Measurements from ENCODE around the gene SLC13A3. TPM values are rescaled to one million over a fixed set of nuclear protein-coding genes. Genes with fewer than 3 reads are reported as not detected.

Gene SLC13A3
- total and polyA plus RNA-seq, 2 of the 4 experiments (the other 2 are of a cell fraction) = 2.5 to 4.2 TPM

DNA sequence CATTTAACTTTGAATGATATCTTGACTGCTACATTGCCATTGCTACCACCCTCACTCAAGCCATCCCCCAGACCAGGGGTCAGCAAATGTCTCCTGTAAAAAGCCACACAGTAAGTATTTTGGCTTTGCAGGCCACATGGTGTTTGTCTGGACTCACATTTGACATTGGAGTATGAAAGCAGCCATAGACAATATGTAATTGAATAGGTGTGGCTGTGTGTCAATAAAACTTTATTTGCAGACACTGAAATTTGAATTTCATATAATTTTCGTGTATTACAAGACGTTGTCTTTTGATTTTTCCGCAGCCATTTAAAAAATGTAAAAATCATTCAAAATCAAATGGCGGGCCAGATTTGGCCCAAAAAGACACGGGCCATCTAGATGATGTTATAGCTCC is 64.5 kb downstream of the SLC13A3 start:
- WGBS, 2 experiments (ENCODE audit: extremely low coverage in 2 of 2, insufficient read length in 1 of 2) = 87% methylated on average over 3 of the region's 5 CpGs; no CpG with 5 or more reads in 1 of the 2 experiments

More for the DNA sequence above, 64.5 kb downstream of the SLC13A3 start:
- TF ChIP-seq, protein P1, sequence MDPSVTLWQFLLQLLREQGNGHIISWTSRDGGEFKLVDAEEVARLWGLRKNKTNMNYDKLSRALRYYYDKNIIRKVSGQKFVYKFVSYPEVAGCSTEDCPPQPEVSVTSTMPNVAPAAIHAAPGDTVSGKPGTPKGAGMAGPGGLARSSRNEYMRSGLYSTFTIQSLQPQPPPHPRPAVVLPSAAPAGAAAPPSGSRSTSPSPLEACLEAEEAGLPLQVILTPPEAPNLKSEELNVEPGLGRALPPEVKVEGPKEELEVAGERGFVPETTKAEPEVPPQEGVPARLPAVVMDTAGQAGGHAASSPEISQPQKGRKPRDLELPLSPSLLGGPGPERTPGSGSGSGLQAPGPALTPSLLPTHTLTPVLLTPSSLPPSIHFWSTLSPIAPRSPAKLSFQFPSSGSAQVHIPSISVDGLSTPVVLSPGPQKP (IDR thresholded peaks at IDR 0.05; ENCODE audit: borderline replicate concordance, low read depth, low read length) = no peak
- no peak for TF ChIP-seq MAFK (IDR thresholded peaks at IDR 0.05; ENCODE audit: low read depth, low read length)
- TF ChIP-seq SMC3 (IDR thresholded peaks at IDR 0.05; ENCODE audit: low read depth, low read length) = no peak
- no peak for TF ChIP-seq RFX5 (IDR thresholded peaks at IDR 0.05; ENCODE audit: low read depth, low read length)
- TF ChIP-seq, protein P2, sequence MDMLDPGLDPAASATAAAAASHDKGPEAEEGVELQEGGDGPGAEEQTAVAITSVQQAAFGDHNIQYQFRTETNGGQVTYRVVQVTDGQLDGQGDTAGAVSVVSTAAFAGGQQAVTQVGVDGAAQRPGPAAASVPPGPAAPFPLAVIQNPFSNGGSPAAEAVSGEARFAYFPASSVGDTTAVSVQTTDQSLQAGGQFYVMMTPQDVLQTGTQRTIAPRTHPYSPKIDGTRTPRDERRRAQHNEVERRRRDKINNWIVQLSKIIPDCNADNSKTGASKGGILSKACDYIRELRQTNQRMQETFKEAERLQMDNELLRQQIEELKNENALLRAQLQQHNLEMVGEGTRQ (IDR thresholded peaks at IDR 0.05; ENCODE audit: low read depth, low read length) = no peak
- no peak for TF ChIP-seq FOS (IDR thresholded peaks at IDR 0.05; ENCODE audit: low read depth, low read length)
- no peak for TF ChIP-seq RCOR1 (IDR thresholded peaks at IDR 0.05; ENCODE audit: insufficient replicate concordance, low read length)
- TF ChIP-seq RAD21 (IDR thresholded peaks at IDR 0.05; ENCODE audit: low read length) = no peak
- no peak for TF ChIP-seq BHLHE40 (IDR thresholded peaks at IDR 0.05; ENCODE audit: low read depth, low read length)
- TF ChIP-seq MAZ (IDR thresholded peaks at IDR 0.05; ENCODE audit: borderline replicate concordance, low read depth, low read length) = no peak
- TF ChIP-seq CHD1 (IDR thresholded peaks at IDR 0.05; ENCODE audit: low read depth, low read length) = no peak
- TF ChIP-seq POLR2A (IDR thresholded peaks at IDR 0.05; ENCODE audit: low read depth, low read length) = no peak
- dilution Hi-C loops (cut with HindIII; ENCODE audit: low sequenced_read_pairs, unreplicated experiment) = no loop called here
- Histone ChIP-seq H2BK20ac (ENCODE audit: low read depth, low read length) (no peak overlapping the region), H3K27me3 (ENCODE audit: control insufficient read depth, insufficient read depth, low read length) (no peaks in the 10 kb centered on the region), H4K8ac (ENCODE audit: low read depth in 2 of 2, low read length in 2 of 2) (no peak overlapping the region), H3K27ac (ENCODE audit: insufficient read depth, low read length) (no peak overlapping the region), H3K4me1 (ENCODE audit: control insufficient read depth, insufficient read depth, low read length) (no peaks in the 10 kb centered on the region), H4K91ac (ENCODE audit: insufficient read depth, low read depth, low read length) (no peak overlapping the region), H2BK5ac (ENCODE audit: low read depth, low read length, poor library complexity, severe bottlenecking) (no peak overlapping the region), H3K36me3 (ENCODE audit: control insufficient read depth, insufficient read depth, low read length) (no peaks in the 10 kb centered on the region), H4K5ac (ENCODE audit: low read depth, low read length) (no peak overlapping the region), H3K4ac (ENCODE audit: low read depth, low read length) (no peak overlapping the region), H3K9me1 (ENCODE audit: insufficient read depth, low read length) (no peaks in the 10 kb centered on the region), H3K23ac (ENCODE audit: low read depth, low read length) (no peak overlapping the region), H2AK9ac (replicated peaks; ENCODE audit: low read depth, low read length, poor library complexity) (no peak overlapping the region), H4K20me1 (ENCODE audit: insufficient read depth, low read length) (no peaks in the 10 kb centered on the region), H3K9ac (ENCODE audit: low read depth, low read length) (no peak overlapping the region), H3K4me2 (ENCODE audit: low read depth, low read length) (no peak overlapping the region), H2BK15ac (ENCODE audit: low read depth, low read length) (no peak overlapping the region), H2AK5ac (ENCODE audit: low read depth, low read length) (no peak overlapping the region), H3K14ac (replicated peaks; ENCODE audit: low read depth, low read length) (no peak overlapping the region), H3K79me1 (ENCODE audit: low read depth in 1 of 2, low read length in 2 of 2) (no peaks in the 10 kb centered on the region), H2AFZ (replicated peaks; ENCODE audit: low read length, poor library complexity) (no peak overlapping the region), H3K56ac (ENCODE audit: extremely low read depth, insufficient read depth, low read length) (no peak overlapping the region), H2BK120ac (ENCODE audit: low read depth, low read length) (no peak overlapping the region), H3K9me3 (ENCODE audit: control insufficient read depth, insufficient read depth, low read length) (no peaks in the 10 kb centered on the region), H3K18ac (ENCODE audit: low read depth, low read length) (no peak overlapping the region), H3K4me3 (ENCODE audit: insufficient read depth, low read depth, low read length) (no peak overlapping the region)
- ATAC-seq (ENCODE audit: low read depth) (no peak), DNase-seq (no peak)
- ChIA-PET POLR2A (ENCODE audit: unreplicated experiment) (no interaction called here), CTCF (no interaction called here)
- intact Hi-C loops (cut with micrococcal nuclease) = no loop called here
- BruUV-seq (replicated peaks) = no TSS peak
- in situ Hi-C loops (cut with MboI; ENCODE audit: low sequenced_read_pairs) = no loop called here
